SK-N-SH treated with all-trans-retinoic acid at 6 μM for 48 hours (cell line): ENCODE data around the gene CYP2A6.
"Not testable (repeated sequence)": the region's sequence is repeated elsewhere in the genome, so short reads cannot be mapped to it uniquely, and the experiment has no call there.

Source experiments
- ATAC-seq: fragments of 200-7000 bp; cut with Tn5 transposase; 3 replicates; pipeline ENCODE4 v1.9.1; 2020; ENCODE audit warnings: mild to moderate bottlenecking, moderate library complexity
- ARNTL ChIP-seq: fragments of 450-650 bp; formaldehyde crosslinking; IDR thresholded peaks from 2 replicates; pipeline ENCODE4 v1.5.0; 2020; ENCODE audit warnings: low read depth, mild to moderate bottlenecking, moderate library complexity, borderline replicate concordance
- CREB5 ChIP-seq: fragments of 250-450 bp; sonication (Bioruptor Pico); IDR thresholded peaks from 2 replicates; pipeline ENCODE4 v1.5.1; 2020; ENCODE audit warnings: low read depth, mild to moderate bottlenecking, moderate library complexity
- CSDC2 ChIP-seq: fragments of 250-450 bp; sonication (Bioruptor Pico); IDR thresholded peaks from 2 replicates; pipeline ENCODE4 v1.5.0; 2020; ENCODE audit warnings: mild to moderate bottlenecking, moderate library complexity
- CSRNP3 ChIP-seq: fragments of 250-450 bp; sonication (Bioruptor Pico); IDR thresholded peaks from 2 replicates; pipeline ENCODE4 v1.5.1; 2021; ENCODE audit warnings: mild to moderate bottlenecking, moderate library complexity
- ESRRG ChIP-seq: fragments of 250-450 bp; sonication (Bioruptor Pico); IDR thresholded peaks from 2 replicates; pipeline ENCODE4 v1.6.1; 2021; ENCODE audit warnings: mild to moderate bottlenecking
- GLIS3 ChIP-seq: fragments of 250-450 bp; sonication (Bioruptor Pico); IDR thresholded peaks from 2 replicates; pipeline ENCODE4 v1.5.0; 2020; ENCODE audit warnings: mild to moderate bottlenecking, moderate library complexity
- OSR1 ChIP-seq: fragments of 250-450 bp; sonication (Bioruptor Pico); IDR thresholded peaks from 2 replicates; pipeline ENCODE4 v1.8.0; 2022; ENCODE audit warnings: moderate library complexity, mild to moderate bottlenecking, inconsistent platforms
- PATZ1 ChIP-seq: fragments of 250-450 bp; sonication (Bioruptor Pico); IDR thresholded peaks from 2 replicates; pipeline ENCODE4 v1.8.0; 2020; ENCODE audit warnings: mild to moderate bottlenecking, moderate library complexity, borderline replicate concordance
- POU6F1 ChIP-seq: fragments of 250-450 bp; sonication (Bioruptor Pico); IDR thresholded peaks from 2 replicates; pipeline ENCODE4 v1.8.0; 2021; ENCODE audit warnings: low read depth, mild to moderate bottlenecking, moderate library complexity, borderline replicate concordance
- PPARA ChIP-seq: fragments of 250-450 bp; sonication (Bioruptor Pico); IDR thresholded peaks from 2 replicates; pipeline ENCODE4 v1.5.0; 2020; ENCODE audit warnings: mild to moderate bottlenecking, borderline replicate concordance
- RARB ChIP-seq: fragments of 250-450 bp; sonication (Bioruptor Pico); IDR thresholded peaks from 2 replicates; pipeline ENCODE4 v1.8.0; 2021; ENCODE audit warnings: mild to moderate bottlenecking, moderate library complexity
- SNAI2 ChIP-seq: fragments of 250-450 bp; sonication (Bioruptor Pico); IDR thresholded peaks from 2 replicates; pipeline ENCODE4 v1.5.0; 2020; ENCODE audit warnings: mild to moderate bottlenecking, moderate library complexity
- TCF4 ChIP-seq: fragments of 250-450 bp; sonication (Bioruptor Pico); IDR thresholded peaks from 2 replicates; pipeline ENCODE4 v1.8.0; 2021; ENCODE audit warnings: mild to moderate bottlenecking, moderate library complexity, borderline replicate concordance
- TOX ChIP-seq: fragments of 250-450 bp; sonication (Bioruptor Pico); IDR thresholded peaks from 2 replicates; pipeline ENCODE4 v1.8.0; 2021; ENCODE audit warnings: mild to moderate bottlenecking, moderate library complexity, borderline replicate concordance
- ZC3H10 ChIP-seq: fragments of 250-450 bp; sonication (Bioruptor Pico); IDR thresholded peaks from 2 replicates; pipeline ENCODE4 v1.5.1; 2021; ENCODE audit warnings: mild to moderate bottlenecking, moderate library complexity
- ZFP3 ChIP-seq: fragments of 250-450 bp; sonication (Bioruptor Pico); IDR thresholded peaks from 2 replicates; pipeline ENCODE4 v1.5.0; 2020; ENCODE audit warnings: mild to moderate bottlenecking, moderate library complexity
- ZNF565 ChIP-seq: fragments of 450-650 bp; formaldehyde crosslinking; conservative IDR thresholded peaks from 2 replicates; pipeline ENCODE4 v1.5.0; 2020; ENCODE audit warnings: low read depth, mild to moderate bottlenecking, moderate library complexity
- ZNF70 ChIP-seq: fragments of 450-650 bp; formaldehyde crosslinking; IDR thresholded peaks from 2 replicates; pipeline ENCODE4 v1.5.0; 2020; ENCODE audit warnings: mild to moderate bottlenecking, moderate library complexity

The CYP2A6 gene

GRCh38 chr19:40862333-40862732 lies 12.1 kb upstream of the CYP2A6 start:
- no peak for ATAC-seq
- no peak for TF ChIP-seq RARB (CRISPR knock-in tag)
- TF ChIP-seq ZNF70 (CRISPR knock-in tag), result no peak
- TF ChIP-seq ARNTL (CRISPR knock-in tag), result no peak
- TF ChIP-seq SNAI2, result no peak
- TF ChIP-seq CSRNP3, result no peak
- TF ChIP-seq POU6F1 (CRISPR knock-in tag), result no peak
- no peak for TF ChIP-seq TCF4 (CRISPR knock-in tag)
- TF ChIP-seq ZC3H10 (CRISPR knock-in tag), result no peak
- no peak for TF ChIP-seq TOX (CRISPR knock-in tag)

- no peak for ATAC-seq
Observed at GRCh38 chr19:40858109-40858508, 7.9 kb upstream of the CYP2A6 start.

GRCh38 chr19:40852467-40853152 lies 2.4 kb upstream of the CYP2A6 start:
- ATAC-seq, result not testable (repeated sequence)

More at GRCh38 chr19:40858109-40858508, 7.9 kb upstream of the CYP2A6 start:
- TF ChIP-seq PPARA (no peak), CREB5 (CRISPR knock-in tag) (no peak), OSR1 (CRISPR knock-in tag) (no peak), TOX (CRISPR knock-in tag) (no peak), TCF4 (CRISPR knock-in tag) (no peak), GLIS3 (CRISPR knock-in tag) (no peak), ARNTL (CRISPR knock-in tag) (no peak), CSRNP3 (no peak), ZFP3 (CRISPR knock-in tag) (no peak), ESRRG (no peak), ZNF70 (CRISPR knock-in tag) (no peak), CSDC2 (CRISPR knock-in tag) (no peak), PATZ1 (CRISPR knock-in tag) (no peak), SNAI2 (no peak), ZNF565 (CRISPR knock-in tag) (no peak), RARB (CRISPR knock-in tag) (no peak)
- TF ChIP-seq, all 23 proteins: peak for 0

- not testable (repeated sequence) for ATAC-seq
Observed at GRCh38 chr19:40846722-40847121, 3.5 kb downstream of the CYP2A6 start.

- ATAC-seq, result peak; percentile 35; the same call in 2 of the 3 replicates
Observed at GRCh38 chr19:40843653-40844052, 6.6 kb downstream of the CYP2A6 start.

GRCh38 chr19:40842997-40843652 lies 7.1 kb downstream of the CYP2A6 start:
- ATAC-seq, result not testable (repeated sequence)

GRCh38 chr19:40842012-40842411 lies 8.2 kb downstream of the CYP2A6 start:
- ATAC-seq, result not testable (repeated sequence)

GRCh38 chr19:40838477-40838876 lies 11.8 kb downstream of the CYP2A6 start:
- not testable (repeated sequence) for ATAC-seq
